ENCODE measurements around the gene CAMKV. TPM values are rescaled to one million over a fixed set of nuclear protein-coding genes. Genes with fewer than 3 reads are reported as not detected.

Gene CAMKV, protein sequence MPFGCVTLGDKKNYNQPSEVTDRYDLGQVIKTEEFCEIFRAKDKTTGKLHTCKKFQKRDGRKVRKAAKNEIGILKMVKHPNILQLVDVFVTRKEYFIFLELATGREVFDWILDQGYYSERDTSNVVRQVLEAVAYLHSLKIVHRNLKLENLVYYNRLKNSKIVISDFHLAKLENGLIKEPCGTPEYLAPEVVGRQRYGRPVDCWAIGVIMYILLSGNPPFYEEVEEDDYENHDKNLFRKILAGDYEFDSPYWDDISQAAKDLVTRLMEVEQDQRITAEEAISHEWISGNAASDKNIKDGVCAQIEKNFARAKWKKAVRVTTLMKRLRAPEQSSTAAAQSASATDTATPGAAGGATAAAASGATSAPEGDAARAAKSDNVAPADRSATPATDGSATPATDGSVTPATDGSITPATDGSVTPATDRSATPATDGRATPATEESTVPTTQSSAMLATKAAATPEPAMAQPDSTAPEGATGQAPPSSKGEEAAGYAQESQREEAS
- not detected in 2 replicates for total RNA-seq

DNA sequence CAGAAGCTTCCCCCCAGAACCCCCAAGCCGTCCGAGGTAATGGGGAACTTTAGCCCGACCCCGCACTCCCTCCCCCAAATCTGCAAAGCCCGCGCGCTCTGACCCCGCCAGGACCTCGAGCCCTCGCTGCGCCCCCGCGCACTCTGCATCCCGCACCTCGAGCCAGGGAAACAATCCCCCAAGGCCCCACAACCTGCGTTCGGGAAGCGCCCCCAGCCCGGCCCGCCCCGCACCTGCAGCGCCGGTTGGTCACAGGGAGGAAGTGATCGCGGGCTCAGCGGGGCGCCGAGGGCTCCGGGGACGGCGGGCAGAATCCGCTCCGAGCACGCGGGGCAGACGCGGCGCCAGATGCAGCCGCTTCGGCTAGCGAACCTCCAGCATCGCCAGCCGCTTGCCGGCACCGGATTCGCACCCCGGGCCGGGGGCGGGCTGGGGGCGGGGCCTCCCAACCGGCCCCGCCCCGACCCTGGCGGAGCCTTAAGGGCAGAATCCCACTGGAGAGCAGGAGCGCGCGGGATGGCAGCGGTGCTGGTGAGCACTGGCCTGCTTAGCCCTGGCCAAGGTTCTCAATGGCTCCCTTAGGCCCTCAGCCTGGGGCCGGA is at the start of gene CAMKV:
Gene CAMKV, minus strand, starts transcription at position 382 of the 602 bp plus-strand sequence. CDS start 7,518 bp downstream, outside the sequence.

DNA sequence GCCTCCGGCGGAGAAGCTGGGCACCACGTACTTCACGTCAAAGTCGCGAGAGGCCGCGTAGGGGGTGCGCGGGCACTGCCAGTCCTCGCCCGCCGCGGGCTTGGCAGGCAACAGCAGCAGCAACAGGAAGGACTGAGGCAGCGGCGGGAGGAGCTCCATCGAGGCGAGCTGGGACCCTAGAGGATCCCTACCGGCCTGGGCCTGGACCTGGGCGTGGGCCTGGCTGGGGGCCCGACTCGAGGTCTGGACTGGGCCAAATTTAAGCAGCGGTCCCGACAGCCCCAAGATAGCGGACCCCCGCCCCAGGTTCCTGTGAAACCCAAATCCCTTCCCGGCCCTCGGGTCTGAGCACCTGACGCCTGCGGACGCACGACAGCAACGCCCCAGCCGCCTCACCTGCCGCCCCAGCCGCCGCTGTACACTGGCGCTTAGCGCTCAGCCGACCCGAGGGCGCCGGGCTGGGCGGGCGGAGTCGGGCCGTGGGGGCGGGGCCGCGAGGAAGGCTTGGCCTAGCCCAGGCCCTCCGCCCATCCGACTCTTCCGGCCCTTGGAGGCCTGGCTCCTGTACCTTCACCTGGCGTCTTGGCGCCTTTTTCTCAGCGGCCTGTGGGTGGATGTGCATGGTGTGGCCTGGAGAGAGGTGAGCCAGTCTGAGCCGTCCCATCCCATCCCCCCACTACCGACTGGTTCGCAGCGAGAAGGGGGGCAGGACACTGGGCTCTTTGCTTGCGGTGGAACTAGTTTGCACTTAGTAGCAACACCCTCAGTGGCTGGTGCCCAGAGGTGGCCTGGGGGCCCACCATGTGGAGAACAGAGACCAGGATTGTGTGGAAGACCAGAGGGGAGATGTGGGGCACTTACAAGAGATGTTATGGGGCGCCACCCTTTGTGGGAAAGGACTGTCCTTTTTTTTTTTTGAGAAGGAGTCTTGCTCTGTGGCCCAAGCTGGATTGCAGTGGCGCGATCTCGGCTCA is 34.0 kb upstream of the CAMKV start, which contains the start of gene MST1R:
Gene MST1R, minus strand, starts transcription at position 423 of the 974 bp plus-strand sequence. Its CDS starts 264 bp downstream, at position 159.

DNA sequence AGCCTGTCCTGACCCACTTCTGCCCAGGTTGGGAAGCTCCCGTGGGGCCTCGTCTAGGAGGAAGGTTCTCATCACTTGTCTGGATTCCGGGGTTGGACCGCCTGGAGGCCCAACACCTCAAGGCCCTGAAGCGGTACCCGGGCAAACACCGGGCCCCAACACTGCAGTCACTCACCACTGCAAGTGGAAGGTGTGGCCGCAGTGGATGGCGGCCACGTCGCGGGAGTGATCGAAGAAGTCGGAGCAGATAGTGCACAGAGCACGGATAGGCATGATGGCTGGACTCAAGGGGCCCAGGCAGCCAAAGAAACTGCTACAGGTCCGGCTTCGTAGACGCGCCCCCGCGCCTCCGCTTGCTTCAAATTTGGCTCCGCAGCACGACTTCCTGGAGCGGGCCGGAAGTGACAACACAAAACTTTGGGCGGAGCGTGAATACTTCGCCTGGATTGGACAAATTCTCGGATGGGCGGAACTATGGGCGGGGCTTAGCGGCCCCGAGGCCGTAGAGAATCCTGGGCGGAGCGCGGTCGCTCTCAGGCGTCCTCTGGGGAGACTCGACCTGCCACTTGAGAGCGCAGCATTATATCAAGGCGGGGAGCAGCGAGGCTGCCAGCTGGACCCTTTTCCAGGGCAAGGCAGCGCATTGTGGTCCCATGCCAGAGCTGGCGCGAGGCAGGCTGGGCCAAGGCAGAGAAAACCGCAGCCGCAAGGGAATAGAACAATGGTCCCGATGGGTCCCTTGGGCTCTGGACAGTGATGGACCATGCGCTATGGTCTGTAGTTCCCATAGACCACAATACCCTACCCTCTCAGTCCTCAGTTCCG is 13.3 kb downstream of the CAMKV start, which contains the start of gene TRAIP:
Gene TRAIP, minus strand, starts transcription at position 384 of the 825 bp plus-strand sequence. Its CDS starts 111 bp downstream, at position 273.

DNA sequence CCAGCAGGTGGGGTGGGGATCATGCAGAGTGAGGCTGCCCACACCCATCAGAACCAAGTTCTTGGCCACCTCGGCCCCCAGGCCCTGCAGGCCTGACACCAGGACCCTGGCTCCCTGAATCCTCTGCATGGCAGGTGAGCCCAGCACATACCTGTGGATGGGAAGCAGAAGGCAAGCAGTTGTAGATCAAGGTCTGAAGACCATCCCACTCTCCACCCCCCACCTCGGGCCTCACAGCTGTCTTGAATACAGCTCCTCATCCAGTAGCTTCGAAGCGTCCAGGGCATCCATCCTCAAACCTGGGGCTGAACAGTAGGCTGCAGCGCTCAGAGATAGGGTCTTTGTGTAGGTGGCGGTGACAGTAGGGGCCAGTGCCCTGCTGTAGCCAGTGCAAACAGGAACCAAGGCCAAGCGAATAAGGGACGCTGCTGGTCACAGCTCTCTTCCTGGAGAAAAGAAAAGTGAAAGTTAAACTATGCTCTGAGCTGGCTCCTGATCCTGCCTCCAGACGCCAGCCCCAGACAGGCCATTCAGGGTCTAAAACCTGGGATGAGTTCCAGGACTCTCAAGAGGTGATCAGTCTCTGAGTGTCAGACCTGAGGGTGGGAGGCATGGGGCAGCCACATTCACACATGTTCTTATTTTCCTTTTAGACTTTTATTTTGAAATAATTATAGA is 56.1 kb downstream of the CAMKV start, which contains the start of gene UBA7:
Gene UBA7, minus strand, starts transcription at position 457 of the 678 bp plus-strand sequence. Its CDS starts 166 bp downstream, at position 291.

Small RNA genes within 50 kb of the gene (small RNA-seq; reads per million reads assigned to genes)
- not detected for gene RN7SL217P

Other genes with a start within 250 kb of the CAMKV start
- 83.4 and 103 TPM in 2 replicates for gene APEH, start 195.6 kb downstream of the CAMKV start, total RNA-seq
- gene MST1, start 180.4 kb downstream of the CAMKV start, total RNA-seq = 4.4 and 6.1 TPM in 2 replicates
- gene RNF123, start 180.3 kb downstream of the CAMKV start, total RNA-seq = 26.9 and 27.9 TPM in 2 replicates
- 1.5 and 1.8 TPM in 2 replicates for gene AMIGO3, start 150.2 kb downstream of the CAMKV start, total RNA-seq
- gene GMPPB, start 146.0 kb downstream of the CAMKV start, total RNA-seq = 29.3 and 31.0 TPM in 2 replicates
- gene IP6K1, start 83.4 kb downstream of the CAMKV start, total RNA-seq = 58.2 and 61.0 TPM in 2 replicates
- not detected in 2 replicates for gene CDHR4, start 70.0 kb downstream of the CAMKV start, total RNA-seq
- gene INKA1, start 66.6 kb downstream of the CAMKV start, total RNA-seq = 11.7 and 14.1 TPM in 2 replicates
- 79.9 and 94.6 TPM in 2 replicates for gene UBA7, start 56.0 kb downstream of the CAMKV start, total RNA-seq
- 2.2 and 2.6 TPM in 2 replicates for gene TRAIP, start 13.3 kb downstream of the CAMKV start, total RNA-seq
- 1.1 TPM in 2 replicates for gene MST1R, start 34.0 kb upstream of the CAMKV start, total RNA-seq
- 15.4 and 18.3 TPM in 2 replicates for gene MON1A, start 59.9 kb upstream of the CAMKV start, total RNA-seq
- gene RBM6, start 70.2 kb upstream of the CAMKV start, total RNA-seq = 47.0 and 54.0 TPM in 2 replicates
- 146 and 200 TPM in 2 replicates for gene RBM5, start 219.0 kb upstream of the CAMKV start, total RNA-seq

Measured in hair follicle dermal papilla cell (primary cell).